NCI-H1436 treated with DMSO at 0.1 percent for 48 hours (cell line): ENCODE data around the gene SLC2A14.
"Not testable (repeated sequence)": the region's sequence is repeated elsewhere in the genome, so short reads cannot be mapped to it uniquely, and the experiment has no call there.

Experiments used
- DNase-seq: peaks from one replicate; lab custom pipeline; 2025; lab: John Stamatoyannopoulos, UW

SLC2A14 gene

DNA sequence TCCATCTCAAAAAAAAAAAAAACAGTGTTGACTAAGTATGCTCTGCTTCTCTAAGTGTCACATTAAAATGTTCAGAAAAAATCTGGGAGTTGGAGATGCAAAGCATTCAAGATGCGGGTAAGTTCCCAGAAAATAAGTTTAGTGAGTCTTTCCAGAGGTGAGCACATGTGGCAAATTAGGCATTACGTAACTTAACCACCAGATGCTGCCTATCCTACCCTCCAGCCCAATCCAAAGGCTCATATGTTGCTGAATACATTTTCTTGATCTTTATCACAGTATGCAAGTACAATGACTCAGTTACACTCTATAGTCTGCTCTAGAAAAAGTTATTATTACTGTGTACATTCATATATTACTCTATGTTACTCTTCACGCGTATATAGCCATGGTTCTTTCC, 3.6 kb downstream of the SLC2A14 start:
- DNase-seq, result no peak

DNA sequence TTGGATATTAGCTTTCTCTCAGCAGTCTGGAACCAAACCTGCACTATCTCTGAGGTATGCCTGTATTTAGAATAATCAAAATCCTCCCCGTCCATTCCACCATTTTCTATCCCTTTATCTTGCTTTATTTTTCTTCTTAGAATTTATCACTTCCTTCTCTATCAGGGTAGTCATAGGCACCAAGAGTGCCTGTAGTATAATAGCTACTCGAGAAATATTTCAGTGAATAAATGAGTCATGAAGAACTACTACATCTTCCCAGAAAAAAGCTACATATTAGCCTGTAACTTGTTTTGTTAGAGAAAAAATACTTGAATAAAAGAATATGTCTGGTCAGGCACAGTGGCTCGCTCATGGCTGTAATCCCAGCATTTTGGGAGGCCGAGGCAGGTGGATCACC, 4.3 kb downstream of the SLC2A14 start:
- no peak for DNase-seq

DNA sequence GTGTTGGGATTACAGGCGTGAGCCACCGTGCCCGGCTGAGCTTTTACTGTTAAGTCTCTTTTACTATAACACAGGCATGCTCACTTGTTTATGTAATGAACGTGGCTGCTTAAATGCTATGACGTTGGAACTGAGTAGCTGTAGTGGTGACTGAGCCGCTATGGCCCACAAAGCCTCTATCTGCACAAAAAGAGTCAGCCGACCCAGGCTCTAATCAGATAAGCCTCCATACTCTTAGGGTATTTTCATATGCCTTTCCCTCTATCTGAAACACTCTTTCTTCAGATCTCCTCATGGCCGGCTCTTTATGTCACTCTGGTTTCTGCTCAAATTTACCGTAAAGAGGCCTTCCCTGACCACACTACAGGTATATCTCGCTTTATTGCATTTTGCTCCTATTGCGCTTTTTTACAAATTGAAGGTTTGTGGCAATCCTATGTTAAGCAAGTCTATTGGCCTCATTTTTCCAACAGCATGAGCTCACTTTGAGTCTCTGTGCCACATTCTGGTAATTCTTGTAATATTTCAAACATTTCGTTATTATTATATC, 8.0 kb downstream of the SLC2A14 start:
- DNase-seq, result no peak

DNA sequence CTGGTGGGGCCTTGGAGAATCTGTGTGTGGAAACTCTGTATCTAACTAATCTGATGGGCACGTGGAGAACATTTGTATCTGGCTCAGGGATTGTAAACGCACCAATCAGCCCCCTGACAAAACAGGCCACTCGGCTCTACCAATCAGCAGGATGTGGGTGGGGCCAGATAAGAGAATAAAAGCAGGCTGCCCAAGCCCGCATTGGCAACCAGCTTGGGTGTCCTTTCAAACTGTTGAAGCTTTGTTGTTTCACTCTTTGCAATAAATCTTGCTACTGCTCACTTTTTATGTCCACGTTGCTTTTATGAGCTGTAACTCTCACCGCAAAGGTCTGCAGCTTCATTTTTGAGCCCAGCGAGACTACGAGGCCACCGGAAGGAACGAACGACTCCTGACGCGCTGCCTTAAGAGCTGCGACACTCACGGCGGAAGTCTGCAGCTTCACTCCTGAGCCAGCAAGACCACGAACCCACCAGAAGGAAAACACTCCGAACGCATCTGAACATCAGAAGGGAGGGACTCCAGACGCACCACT, 9.8 kb downstream of the SLC2A14 start:
- not testable (repeated sequence) for DNase-seq

DNA sequence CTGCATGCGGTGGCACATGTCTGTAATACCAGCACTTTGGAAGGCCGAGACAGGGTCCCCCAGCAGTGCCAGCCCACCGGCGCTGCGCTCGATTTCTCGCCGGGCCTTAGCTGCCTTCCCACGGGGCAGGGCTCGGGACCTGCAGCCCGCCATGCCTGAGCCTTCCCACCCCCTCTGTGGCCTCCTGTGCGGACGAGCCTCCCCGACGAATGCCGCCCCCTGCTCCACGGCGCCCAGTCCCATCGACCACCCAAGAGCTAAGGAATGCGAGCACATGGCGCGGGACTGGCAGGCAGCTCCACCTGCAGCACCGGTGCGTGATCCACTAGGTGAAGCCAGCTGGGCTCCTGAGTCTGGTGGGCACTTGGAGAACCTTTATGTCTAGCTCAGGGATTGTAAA, 10.4 kb downstream of the SLC2A14 start:
- DNase-seq, result not testable (repeated sequence)

DNA sequence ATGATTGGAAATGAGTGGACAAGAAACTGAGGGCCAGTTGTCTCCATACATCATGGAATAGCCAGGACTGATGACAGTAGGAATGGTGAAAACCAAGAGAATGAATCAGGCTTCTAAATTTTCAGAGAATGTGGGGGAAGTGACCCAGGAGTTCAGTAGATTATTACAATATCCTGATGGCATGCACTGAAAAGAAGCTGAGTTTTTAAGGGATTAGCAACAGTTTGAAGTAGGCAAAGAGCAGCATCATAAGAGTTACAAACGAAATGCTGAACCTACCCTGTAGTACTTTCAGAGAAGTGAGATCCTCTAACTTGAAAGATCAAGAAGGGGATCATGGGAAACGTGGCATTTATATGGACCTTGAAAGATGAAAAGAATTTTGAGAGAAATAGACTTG, 13.2 kb downstream of the SLC2A14 start:
- no peak for DNase-seq

DNA sequence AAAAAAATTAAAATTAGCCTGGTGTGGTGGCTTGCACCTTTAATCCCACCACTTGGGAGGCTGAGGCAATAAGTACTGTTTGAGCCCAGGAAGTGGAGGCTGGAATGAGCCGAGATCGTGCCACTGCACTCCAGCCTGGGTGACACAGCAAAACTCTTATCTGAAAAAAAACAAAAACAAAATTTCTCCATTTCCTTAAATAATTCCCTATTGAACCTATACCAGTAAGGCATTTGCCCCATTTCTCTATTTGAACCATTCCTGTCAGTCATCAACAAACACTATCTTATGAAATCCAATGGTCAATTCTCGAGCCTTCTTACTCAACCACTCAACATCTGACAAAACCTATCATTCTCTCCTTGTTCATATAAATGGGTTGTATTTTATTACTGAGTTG, 14.7 kb downstream of the SLC2A14 start:
- DNase-seq, result no peak

DNA sequence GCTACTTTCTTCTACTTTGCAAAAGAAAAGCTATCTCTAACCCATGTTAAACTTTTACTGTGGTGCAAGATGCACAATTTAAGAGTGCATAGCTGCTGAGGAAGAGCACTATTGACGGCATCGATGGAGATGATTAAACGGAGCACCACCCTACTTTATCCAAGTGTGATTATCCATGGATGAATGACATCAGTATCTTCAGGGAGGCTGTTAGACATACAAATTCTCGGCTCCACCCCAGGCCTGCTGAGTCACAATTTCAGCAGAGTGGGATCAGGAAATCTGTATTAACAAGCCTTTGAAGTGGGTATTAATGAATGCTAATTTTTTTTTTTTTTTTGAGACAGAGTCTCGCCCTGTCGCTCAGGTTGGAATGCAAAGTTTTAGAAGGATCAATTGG, 16.2 kb downstream of the SLC2A14 start:
- no peak for DNase-seq

DNA sequence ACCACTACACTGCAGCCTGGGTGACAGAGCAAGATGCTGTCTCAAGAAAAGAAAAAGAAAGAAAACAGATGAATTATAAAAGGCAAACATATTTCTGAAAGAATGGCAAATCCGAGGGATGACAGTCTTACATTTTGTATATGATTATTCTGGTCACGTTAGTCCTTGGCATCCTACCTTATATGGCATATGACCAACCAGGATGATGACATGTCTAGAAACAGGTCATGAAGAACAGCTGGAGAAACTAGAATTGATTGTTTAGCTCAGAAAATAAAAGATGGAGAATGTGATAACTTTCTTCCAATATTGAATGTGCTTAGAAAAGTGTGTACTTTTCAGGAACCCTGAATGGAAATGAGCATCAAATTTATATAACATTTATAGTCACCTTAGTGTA, 19.2 kb downstream of the SLC2A14 start:
- no peak for DNase-seq

DNA sequence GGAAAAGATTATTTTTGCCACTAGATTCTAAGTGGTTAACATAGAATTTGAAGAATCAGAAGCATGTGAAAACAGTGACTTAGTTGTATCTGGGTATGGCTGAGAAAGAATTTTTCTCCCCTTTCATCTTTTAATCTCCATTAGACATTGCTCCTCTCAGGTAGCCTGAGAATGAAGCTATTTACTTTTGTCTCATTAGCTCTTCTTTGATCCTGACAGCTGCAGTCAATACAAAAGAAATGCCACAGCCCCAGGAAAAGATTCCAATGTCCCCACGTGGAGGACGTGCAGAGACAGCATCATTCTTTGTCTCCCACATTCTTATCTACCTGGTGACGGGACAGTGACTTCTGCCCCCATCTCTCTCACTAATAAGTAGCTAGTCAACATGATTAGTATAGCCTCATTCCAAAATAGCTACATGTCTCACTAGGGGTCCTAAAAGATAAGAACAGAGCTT, 21.1 kb downstream of the SLC2A14 start:
- DNase-seq, result not testable (repeated sequence)

DNA sequence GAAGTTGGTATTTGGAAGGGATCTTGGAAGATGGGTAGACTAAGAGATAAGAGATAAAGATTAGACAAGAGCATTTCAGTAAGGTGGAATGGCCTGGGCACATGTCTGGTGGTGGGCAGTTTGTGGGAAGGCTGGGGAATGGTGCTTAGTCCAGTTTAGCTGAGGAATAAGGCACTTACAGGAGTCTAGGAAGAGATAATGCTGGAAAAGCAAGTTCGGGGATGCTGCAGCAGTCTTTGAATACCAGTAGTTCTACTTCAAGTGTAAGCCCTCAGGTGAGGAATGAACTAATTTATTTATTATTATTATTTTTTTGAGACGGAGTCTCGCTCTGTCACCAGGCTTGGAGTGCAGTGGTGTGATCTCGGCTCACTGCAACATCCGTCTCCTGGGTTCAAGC, 22.6 kb downstream of the SLC2A14 start:
- not testable (repeated sequence) for DNase-seq

DNA sequence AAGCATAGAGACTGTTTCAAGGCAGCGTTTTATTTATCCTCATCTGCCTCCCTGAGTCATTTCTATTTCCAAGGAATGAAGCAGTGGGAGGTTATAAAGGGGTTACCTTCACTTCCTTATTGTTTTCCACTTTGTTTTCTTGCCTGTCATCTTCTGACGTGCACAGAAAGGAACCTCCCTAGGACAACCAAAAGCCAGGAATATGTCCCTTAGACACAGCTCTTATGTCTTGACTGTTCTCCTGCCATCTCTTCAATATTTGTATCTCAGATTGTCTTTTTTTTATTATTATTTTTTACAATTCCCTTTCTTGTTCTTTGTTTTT, 24.7 kb downstream of the SLC2A14 start:
- DNase-seq, result not testable (repeated sequence)

DNA sequence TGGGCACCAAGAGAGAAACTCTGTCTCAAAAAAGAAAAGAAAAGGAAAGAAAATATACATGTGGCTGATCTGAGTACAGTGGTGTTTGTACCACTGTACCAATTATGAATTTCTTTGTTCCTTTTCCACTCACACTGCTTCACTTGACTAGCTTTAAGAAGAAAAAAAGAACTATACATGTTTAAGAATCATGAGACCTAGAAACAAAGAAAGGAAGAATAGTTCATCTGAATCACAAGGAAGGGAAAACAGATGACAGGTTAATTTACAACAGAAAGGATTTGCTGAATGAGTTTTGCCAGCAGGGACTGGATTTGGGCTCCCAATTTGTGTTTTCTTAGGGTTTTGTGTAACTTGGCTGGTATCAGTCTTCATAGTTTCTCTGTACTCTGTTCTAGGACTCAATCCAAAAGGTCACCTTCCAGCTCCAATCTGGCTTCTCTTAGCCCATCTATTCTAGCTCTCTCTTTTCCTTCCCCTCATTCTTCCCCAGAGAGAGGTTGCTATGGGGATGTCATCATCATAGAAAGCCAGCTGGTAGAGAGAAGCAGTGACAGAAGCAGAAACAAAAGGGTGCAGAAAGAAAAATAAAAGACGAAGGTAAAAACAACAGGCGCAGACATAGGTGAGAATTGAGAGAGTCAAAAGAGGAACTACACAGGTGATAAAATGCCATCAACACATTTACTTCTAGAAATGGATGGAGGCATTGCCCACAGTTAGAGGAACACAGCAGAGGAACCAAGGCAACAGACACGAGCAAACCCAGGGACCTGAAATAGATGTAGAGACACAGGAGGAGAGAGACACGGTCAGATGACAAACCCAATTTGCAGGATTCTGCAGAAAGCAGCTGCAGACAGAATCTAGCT, 25.3 kb downstream of the SLC2A14 start:
- DNase-seq, result not testable (repeated sequence)

DNA sequence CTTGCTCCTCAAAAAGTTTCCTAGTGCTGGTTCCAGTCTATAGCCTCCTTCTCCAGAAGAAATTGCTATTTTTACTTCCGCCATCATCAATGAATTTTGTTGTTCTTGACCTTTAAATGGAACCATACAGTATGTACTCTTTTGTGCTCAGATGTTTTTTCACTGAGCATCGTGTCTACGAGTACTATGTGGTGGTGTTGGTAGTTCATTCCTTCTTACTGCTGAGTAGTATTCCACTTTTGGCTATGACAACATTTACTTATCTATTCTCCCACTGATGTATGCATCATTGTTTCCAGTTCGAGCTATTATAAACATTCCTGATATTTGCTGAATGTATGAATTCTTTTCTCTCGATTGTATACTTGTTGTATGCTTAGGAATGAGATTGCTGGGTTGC, 28.6 kb downstream of the SLC2A14 start:
- DNase-seq, result no peak

DNA sequence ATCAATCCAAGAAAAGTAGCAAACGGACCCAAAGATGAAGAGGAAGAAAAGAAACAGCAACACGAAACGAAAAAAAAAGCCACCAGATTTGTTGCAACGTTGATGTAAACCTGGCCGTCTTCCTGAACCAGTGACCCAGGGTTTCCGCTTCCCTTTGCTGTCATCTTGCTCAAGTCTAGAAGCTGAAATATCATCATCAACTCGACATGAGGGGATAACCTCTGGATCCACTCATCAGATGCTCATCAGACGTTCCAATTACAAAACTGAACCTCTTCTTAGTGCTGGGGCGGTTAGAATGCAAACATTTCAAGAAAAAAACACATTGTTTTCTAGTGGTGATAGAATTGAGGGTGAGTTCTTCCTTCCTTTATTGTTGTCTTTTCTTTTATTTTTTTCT, 29.1 kb downstream of the SLC2A14 start:
- DNase-seq, result not testable (repeated sequence)

DNA sequence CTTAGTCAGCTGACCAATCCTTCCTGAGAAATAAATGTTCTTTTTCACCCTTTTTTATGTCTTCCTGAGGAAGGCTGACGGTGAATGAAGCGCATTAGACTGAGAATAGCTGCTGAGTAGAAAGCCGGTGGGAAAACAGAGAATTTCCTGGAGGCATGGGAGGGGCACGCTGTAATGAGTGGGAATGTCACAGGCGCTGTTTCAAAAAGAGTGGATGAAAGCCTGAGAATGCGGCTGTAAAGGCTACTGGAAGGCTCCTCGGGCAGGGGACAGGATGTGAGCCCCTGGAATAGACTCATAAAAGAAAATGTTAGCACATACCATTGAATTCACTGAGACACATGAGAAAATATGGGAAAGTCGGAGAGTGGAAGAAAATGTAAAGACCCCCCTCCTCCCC, 29.6 kb downstream of the SLC2A14 start:
- not testable (repeated sequence) for DNase-seq

DNA sequence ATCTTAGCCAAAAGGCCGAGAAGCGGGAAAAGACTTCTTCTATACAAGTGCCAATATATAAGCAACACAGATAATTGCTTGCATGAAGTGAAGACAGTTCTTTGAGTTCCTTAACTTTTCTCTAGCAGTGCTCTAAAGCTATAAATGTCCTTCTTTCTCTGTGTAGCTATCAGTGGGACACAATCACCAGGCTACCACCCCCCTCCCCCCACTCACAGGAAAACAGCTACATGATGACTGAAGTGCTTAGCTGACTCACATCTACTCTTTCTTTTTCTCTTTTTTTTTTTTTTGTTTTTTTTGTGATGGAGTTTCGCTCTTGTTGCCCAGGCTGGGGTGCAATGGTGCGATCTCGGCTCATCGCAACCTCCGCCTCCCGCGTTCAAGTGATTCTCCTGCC, 30.3 kb downstream of the SLC2A14 start:
- DNase-seq, result not testable (repeated sequence)

DNA sequence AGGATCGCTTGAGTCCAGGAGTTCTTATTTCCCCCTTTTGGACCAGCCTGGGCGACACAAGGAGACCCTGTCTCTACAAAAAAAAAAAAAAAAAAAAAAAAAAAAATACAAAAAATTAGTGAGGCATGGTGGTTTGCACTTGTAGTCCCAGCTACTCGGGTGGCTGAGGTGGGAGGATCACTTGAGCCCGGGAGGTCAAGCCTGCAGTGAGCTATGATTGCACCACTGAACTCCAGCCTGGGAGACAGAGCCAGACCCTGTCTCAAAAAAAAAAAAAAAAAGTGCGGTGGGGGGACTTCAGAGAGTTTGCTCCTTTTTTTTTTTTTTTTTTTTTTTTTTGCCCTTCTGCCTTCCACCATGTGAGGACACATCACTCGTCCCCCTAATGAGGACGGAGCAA, 32.9 kb downstream of the SLC2A14 start:
- not testable (repeated sequence) for DNase-seq

DNA sequence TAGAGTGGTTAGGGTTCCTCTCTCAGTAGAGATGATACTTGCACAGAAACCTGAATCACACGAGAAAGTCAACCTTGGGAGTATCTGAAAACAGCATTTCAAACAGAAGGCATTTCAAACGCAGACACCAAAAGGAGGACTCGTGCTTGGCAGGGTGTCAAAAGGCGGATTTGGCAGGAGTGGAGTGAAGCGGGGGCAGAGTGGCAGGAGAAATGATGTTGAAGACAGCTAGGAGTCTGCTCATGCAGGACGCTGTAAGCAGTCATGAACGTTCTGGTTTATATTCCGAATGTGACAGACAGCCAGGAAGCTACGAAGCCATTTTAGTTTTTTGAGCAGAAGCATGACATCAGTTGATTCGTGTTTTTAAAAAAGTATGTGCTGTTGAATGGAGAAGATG, 33.5 kb downstream of the SLC2A14 start:
- not testable (repeated sequence) for DNase-seq

DNA sequence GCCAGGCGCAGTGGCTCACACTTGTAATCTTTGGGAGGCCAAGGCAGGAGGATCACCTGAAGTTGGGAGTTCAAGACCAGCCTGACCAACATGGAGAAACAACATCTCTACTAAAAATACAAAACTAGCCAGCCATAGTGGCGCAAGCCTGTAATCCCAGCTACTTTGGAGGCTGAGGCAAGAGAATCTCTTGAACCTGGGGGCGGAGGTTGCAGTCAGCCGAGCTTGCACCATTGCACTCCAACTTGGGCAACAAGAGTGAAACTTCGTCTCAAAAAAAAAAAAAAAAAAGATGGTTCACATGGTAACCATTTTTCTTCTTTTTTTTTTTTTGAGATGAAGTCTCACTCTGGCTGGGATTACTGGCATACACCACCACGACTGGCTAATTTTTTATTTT, 35.3 kb downstream of the SLC2A14 start:
- no peak for DNase-seq

DNA sequence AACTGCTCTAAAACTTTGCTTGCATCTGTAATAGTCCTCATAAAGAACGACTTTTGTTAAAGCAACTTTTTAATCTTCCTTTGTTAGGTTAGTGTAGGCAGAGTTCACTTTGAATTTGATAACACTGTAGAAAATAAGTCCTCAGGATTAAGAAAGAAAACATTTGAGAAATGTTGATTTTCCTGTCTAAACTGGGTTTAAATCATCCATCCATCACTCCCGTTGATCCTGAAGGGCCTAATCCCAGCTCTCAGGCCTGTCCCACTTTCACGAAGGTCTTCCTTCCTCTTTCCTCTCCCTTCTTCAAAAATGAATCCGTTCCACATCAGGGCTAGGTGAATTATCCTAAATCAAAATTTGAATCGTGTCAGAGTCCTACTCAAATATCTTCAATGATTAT, 36.9 kb downstream of the SLC2A14 start:
- no peak for DNase-seq

DNA sequence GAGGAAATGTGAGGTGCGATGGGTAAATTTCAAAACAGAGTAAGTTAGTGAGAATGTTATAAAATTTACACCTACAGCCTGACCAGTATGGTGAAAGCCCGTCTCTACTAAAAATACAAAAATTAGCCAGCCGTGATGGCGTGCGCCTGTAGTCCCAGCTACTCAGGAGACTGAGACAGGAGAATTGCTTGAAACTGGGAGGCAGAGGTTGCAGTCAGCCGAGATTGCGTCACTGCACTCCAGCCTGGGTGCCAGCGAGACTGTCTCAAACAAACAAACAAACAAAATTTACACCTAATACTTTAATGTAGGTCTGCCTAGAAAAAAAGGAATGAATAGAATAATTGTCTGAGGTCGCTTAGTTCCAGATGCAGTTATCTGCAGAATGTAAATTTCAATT, 37.6 kb downstream of the SLC2A14 start:
- DNase-seq, result no peak

DNA sequence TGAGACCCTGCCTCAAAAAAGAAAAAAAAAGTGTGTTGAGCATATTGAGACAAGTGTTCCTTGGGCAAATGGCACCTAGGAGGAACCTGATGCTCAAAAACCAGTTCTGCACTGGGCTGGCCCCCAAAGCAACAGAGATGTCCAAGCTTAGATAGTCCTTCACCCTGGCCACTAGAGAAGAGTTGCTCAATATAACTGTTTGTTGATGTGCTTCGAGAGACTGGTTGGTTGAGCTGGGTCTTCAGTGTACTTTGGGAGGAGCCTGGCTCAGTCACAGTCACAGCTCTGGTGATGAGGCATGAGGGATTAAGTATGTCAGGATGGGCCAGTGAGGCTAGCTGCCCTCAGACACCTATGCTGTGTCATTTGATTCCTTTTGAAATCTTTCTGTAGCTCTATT, 38.0 kb downstream of the SLC2A14 start:
- DNase-seq, result no peak

DNA sequence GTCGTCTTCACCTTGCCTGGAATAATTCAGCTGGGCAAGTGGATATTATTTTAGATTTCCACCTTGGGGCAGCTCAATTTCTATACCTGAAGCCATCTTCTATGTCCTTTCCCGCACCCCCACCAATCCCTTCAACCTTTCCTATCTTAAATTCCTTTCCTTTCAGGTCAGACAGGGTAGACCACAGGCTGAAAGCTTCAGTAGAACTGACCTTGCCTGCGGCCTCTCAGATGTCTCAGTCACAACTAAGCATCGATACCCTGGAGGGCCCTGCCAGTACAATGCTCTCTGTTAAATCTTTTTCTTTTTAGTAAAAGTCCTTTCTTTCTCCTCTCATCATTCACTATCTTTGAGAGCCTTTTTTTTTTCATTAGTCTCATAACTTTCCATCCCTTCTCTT, 38.9 kb downstream of the SLC2A14 start:
- no peak for DNase-seq
